ENCODE results near the gene FRMPD2.

Gene FRMPD2

GRCh38 chr10:48241332-48241731 is 33.2 kb downstream of the FRMPD2 start:
- no peak overlapping the region for H3K4me3 ChIP-seq (ENCODE audit: control insufficient read depth, low read depth, low read length)
- no peak for DNase-seq (ENCODE audit: low read depth)
- no peak for TF ChIP-seq CTCF (IDR thresholded peaks at IDR 0.05; ENCODE audit: control insufficient read depth, insufficient read depth, low read depth, low read length, missing control alignments)

GRCh38 chr10:48240196-48240595 is 34.3 kb downstream of the FRMPD2 start:
- no peak for DNase-seq (ENCODE audit: low read depth)
- H3K4me3 ChIP-seq (ENCODE audit: control insufficient read depth, low read depth, low read length) = no peak overlapping the region
- no peak for TF ChIP-seq CTCF (IDR thresholded peaks at IDR 0.05; ENCODE audit: control insufficient read depth, insufficient read depth, low read depth, low read length, missing control alignments)

GRCh38 chr10:48239618-48240017 is 34.9 kb downstream of the FRMPD2 start:
- no peak overlapping the region for H3K4me3 ChIP-seq (ENCODE audit: control insufficient read depth, low read depth, low read length)
- TF ChIP-seq CTCF (IDR thresholded peaks at IDR 0.05; ENCODE audit: control insufficient read depth, insufficient read depth, low read depth, low read length, missing control alignments) = no peak
- no peak for DNase-seq (ENCODE audit: low read depth)

GRCh38 chr10:48238826-48239520 is 35.5 kb downstream of the FRMPD2 start:
- no peak for DNase-seq (ENCODE audit: low read depth)
- TF ChIP-seq CTCF (IDR thresholded peaks at IDR 0.05; ENCODE audit: control insufficient read depth, insufficient read depth, low read depth, low read length, missing control alignments) = no peak
- H3K4me3 ChIP-seq (ENCODE audit: control insufficient read depth, low read depth, low read length) = no peak overlapping the region

- no peak overlapping the region for H3K4me3 ChIP-seq (ENCODE audit: control insufficient read depth, low read depth, low read length)
- TF ChIP-seq CTCF (IDR thresholded peaks at IDR 0.05; ENCODE audit: control insufficient read depth, insufficient read depth, low read depth, low read length, missing control alignments) = no peak
- DNase-seq (ENCODE audit: low read depth) = no peak
These were observed 36.9 kb downstream of the FRMPD2 start for GRCh38 chr10:48237259-48238250.

GRCh38 chr10:48236199-48236621 is 38.3 kb downstream of the FRMPD2 start:
- no peak for TF ChIP-seq CTCF (IDR thresholded peaks at IDR 0.05; ENCODE audit: control insufficient read depth, insufficient read depth, low read depth, low read length, missing control alignments)
- DNase-seq (ENCODE audit: low read depth) = no peak
- no peak overlapping the region for H3K4me3 ChIP-seq (ENCODE audit: control insufficient read depth, low read depth, low read length)
